HL-60 (cell line): Measurements from ENCODE around the gene CLIC1.

Source experiments
- GABPA ChIP-seq: IDR thresholded peaks from 2 replicates; pipeline ENCODE4 v1.6.1; 2012; ENCODE audit warnings: low read depth
- TF ChIP-seq, protein P1 (sequence below): IDR thresholded peaks from one replicate; pipeline ENCODE4 v1.5.1; 2011; ENCODE audit warnings: low read length, control low read depth, inconsistent platforms; ENCODE audit not compliant: insufficient read depth

- TF ChIP-seq GABPA = no peak
- TF ChIP-seq, protein P1, sequence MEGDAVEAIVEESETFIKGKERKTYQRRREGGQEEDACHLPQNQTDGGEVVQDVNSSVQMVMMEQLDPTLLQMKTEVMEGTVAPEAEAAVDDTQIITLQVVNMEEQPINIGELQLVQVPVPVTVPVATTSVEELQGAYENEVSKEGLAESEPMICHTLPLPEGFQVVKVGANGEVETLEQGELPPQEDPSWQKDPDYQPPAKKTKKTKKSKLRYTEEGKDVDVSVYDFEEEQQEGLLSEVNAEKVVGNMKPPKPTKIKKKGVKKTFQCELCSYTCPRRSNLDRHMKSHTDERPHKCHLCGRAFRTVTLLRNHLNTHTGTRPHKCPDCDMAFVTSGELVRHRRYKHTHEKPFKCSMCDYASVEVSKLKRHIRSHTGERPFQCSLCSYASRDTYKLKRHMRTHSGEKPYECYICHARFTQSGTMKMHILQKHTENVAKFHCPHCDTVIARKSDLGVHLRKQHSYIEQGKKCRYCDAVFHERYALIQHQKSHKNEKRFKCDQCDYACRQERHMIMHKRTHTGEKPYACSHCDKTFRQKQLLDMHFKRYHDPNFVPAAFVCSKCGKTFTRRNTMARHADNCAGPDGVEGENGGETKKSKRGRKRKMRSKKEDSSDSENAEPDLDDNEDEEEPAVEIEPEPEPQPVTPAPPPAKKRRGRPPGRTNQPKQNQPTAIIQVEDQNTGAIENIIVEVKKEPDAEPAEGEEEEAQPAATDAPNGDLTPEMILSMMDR = no peak
These were observed 28.1 kb downstream of the CLIC1 start for GRCh38 chr6:31708224-31708623.
